HepG2 (cell line): ENCODE data around the gene POLD3.
"Not testable (repeated sequence)": the region's sequence is repeated elsewhere in the genome, so short reads cannot be mapped to it uniquely, and the experiment has no call there.

ENCODE experiments used
- ARNT ChIP-seq: fragments of 450-650 bp; IDR thresholded peaks from 2 replicates; pipeline ENCODE4 v1.6.1; 2017
- ATF3 ChIP-seq: sonication (generic); formaldehyde crosslinking; IDR thresholded peaks from 2 replicates; pipeline ENCODE4 v1.4.0; 2020; ENCODE audit warnings: missing genetic modification reagents
- CTCF ChIP-seq: sonication (generic); formaldehyde crosslinking; IDR thresholded peaks from 2 replicates; pipeline ENCODE4 v1.5.0; 2020; ENCODE audit warnings: mild to moderate bottlenecking, missing genetic modification reagents, moderate library complexity
- POLR2AphosphoS5 ChIP-seq: IDR thresholded peaks from 2 replicates; pipeline ENCODE4 v1.6.1; 2012; ENCODE audit warnings: low read depth, low read length
- REST ChIP-seq, 2 experiments: IDR thresholded peaks; 2 replicates each; pipeline ENCODE4 v1.6.1; 2011 to 2012; ENCODE audit warnings: low read length in 2 of 2, borderline replicate concordance in 1 of 2, low read depth in 1 of 2, mild to moderate bottlenecking in 1 of 2, moderate library complexity in 1 of 2
- SP4 ChIP-seq: sonication (generic); formaldehyde crosslinking; IDR thresholded peaks from 2 replicates; pipeline ENCODE4 v1.8.1; 2023; ENCODE audit warnings: mild to moderate bottlenecking, missing genetic modification reagents
- ZBTB26 ChIP-seq: IDR thresholded peaks from 2 replicates; pipeline ENCODE4 v1.6.1; 2016; ENCODE audit warnings: missing compliant biosample characterization, missing genetic modification reagents, borderline replicate concordance
- ZNF224 ChIP-seq: sonication (generic); formaldehyde crosslinking; IDR thresholded peaks from 2 replicates; pipeline ENCODE4 v1.5.0; 2020; ENCODE audit warnings: mild to moderate bottlenecking, missing genetic modification reagents
- ZNF660 ChIP-seq: sonication (generic); formaldehyde crosslinking; IDR thresholded peaks from 2 replicates; pipeline ENCODE4 v1.5.1; 2020; ENCODE audit warnings: mild to moderate bottlenecking, low read depth, missing genetic modification reagents, borderline replicate concordance
- ZNF713 ChIP-seq: sonication (generic); formaldehyde crosslinking; IDR thresholded peaks from 2 replicates; pipeline ENCODE4 v1.4.0; 2020; ENCODE audit warnings: mild to moderate bottlenecking, missing genetic modification reagents
- ZXDC ChIP-seq: sonication (generic); formaldehyde crosslinking; IDR thresholded peaks from 2 replicates; pipeline ENCODE4 v1.5.0; 2020; ENCODE audit warnings: mild to moderate bottlenecking, missing genetic modification reagents

- not testable (repeated sequence) for TF ChIP-seq ZBTB26 (CRISPR knock-in tag); CTCF (CRISPR knock-in tag); ZXDC (CRISPR knock-in tag); ZNF224 (CRISPR knock-in tag); POLR2AphosphoS5; SP4 (CRISPR knock-in tag); ATF3 (CRISPR knock-in tag); ZNF713; REST (IDR thresholded peaks at IDR 0.05; ENCODE audit: borderline replicate concordance in 1 of 2, low read depth in 1 of 2, low read length in 2 of 2); ARNT; ZNF660
These were observed 66.7 kb downstream of the POLD3 start for GRCh38 chr11:74659124-74659523.
